ENCODE measurements around the gene SERPINA1.

SERPINA1 gene

DNA sequence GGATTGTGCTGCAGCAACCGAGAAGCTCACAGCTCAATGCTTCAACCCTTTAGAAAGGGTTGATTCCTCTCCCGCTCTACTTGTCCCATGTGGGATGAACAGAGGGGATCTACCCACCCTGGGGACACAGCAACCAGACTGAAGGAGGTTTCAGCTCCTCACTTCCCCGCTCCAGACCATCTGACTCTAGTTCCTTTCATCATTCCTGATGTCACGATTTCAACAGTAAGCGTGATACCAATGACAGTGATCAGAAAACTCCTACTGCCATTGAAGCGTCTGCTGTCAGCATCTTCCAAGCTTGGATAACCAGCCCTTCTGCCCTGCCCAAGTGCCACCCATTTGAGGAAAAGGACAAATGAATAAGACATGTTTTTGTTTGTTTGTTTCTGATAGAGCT lies 14.3 kb downstream of the SERPINA1 start:
- TF ChIP-seq EZH2phosphoT487 (IDR thresholded peaks at IDR 0.05; ENCODE audit: borderline replicate concordance, low read length), result no peak
- TF ChIP-seq, protein P1, sequence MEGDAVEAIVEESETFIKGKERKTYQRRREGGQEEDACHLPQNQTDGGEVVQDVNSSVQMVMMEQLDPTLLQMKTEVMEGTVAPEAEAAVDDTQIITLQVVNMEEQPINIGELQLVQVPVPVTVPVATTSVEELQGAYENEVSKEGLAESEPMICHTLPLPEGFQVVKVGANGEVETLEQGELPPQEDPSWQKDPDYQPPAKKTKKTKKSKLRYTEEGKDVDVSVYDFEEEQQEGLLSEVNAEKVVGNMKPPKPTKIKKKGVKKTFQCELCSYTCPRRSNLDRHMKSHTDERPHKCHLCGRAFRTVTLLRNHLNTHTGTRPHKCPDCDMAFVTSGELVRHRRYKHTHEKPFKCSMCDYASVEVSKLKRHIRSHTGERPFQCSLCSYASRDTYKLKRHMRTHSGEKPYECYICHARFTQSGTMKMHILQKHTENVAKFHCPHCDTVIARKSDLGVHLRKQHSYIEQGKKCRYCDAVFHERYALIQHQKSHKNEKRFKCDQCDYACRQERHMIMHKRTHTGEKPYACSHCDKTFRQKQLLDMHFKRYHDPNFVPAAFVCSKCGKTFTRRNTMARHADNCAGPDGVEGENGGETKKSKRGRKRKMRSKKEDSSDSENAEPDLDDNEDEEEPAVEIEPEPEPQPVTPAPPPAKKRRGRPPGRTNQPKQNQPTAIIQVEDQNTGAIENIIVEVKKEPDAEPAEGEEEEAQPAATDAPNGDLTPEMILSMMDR (IDR thresholded peaks at IDR 0.05; ENCODE audit: low read depth, low read length, poor library complexity, severe bottlenecking), result no peak
- no peaks in the 10 kb centered on the region for H3K36me3 ChIP-seq (ENCODE audit: control insufficient read depth, low read length)
- H3K27ac ChIP-seq (ENCODE audit: low read depth, low read length), result no peak overlapping the region
- no peaks in the 10 kb centered on the region; the same call in 1 of the 2 replicates for H3K27me3 ChIP-seq (ENCODE audit: control insufficient read depth, low read length)
- H4K20me1 ChIP-seq (ENCODE audit: control insufficient read depth, insufficient read depth, low read depth, low read length), result no peaks in the 10 kb centered on the region
- no peak overlapping the region for H3K4me3 ChIP-seq (ENCODE audit: low read length)
- H3K9me2 ChIP-seq (replicated peaks; ENCODE audit: control insufficient read depth, low read length), result no peaks in the 10 kb centered on the region
- H3K4me1 ChIP-seq (ENCODE audit: control insufficient read depth, low read length), result no peaks in the 10 kb centered on the region
- H3F3A ChIP-seq (ENCODE audit: control insufficient read depth, insufficient read depth), result no peaks in the 10 kb centered on the region
- H3K79me2 ChIP-seq (ENCODE audit: control insufficient read depth, low read length), result no peaks in the 10 kb centered on the region
- H3K9me3 ChIP-seq (ENCODE audit: control insufficient read depth, insufficient read depth, low read length), result no peaks in the 10 kb centered on the region
- no peak overlapping the region for H3K4me2 ChIP-seq (ENCODE audit: low read length)

DNA sequence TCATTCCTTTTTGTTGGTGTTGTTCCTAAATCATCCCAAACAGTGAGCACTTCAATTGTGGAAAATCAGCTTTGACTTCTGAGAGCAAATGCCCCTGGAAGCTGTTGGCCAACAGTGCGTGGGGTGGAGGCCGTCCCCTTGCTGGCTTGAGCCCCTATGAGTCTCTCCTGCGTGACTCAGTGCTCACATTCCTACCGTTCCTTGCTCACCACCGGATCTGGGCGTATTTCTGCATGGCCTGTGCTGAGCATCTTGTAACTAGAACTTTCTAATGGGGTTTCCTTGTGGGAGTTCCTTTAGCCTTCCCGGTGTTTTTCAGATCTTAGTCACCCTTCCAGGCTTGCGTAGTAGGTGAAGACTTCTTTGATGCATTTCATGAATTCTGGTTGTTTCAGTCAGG lies 14.7 kb downstream of the SERPINA1 start:
- Histone ChIP-seq H3K27ac (ENCODE audit: low read depth, low read length) (no peak overlapping the region), H3K4me2 (ENCODE audit: low read length) (no peak overlapping the region)

DNA sequence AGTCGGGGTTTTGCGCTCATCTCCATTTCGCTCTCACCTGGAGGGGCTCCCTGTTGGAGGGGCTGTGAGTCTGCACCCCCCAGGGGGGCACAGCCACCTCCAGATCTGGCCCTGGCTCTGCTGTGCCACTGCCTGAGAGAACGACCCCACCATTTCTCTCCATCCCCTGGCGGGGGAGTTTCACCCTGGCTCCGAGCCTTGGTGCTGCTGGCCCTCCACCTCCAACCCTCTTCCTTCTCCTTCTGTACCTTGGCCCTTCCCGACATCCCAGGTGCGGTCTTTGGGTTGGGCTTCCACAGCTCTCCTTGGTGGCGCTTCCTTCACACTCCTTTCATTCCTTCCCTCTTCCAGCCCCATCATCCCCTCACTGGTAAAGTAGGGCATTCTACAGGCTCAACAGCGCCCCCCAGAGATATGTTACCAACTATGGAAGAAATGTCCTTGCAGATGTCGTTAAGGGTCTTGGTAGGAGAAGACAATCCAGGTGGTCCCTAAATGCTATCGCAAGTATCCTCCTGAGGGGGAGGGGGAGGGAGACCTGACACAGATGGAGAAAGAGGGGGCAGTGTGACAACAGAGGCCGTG lies 16.3 kb downstream of the SERPINA1 start:
- H3K9me2 ChIP-seq (replicated peaks; ENCODE audit: control insufficient read depth, low read length), result no peaks in the 10 kb centered on the region
- no peak overlapping the region for H3K27ac ChIP-seq (ENCODE audit: low read depth, low read length)

More for the DNA sequence above, 14.7 kb downstream of the SERPINA1 start:
- no peak overlapping the region for H3K4me3 ChIP-seq (ENCODE audit: low read length)
- no peaks in the 10 kb centered on the region for H3K79me2 ChIP-seq (ENCODE audit: control insufficient read depth, low read length)
- H3K9me2 ChIP-seq (replicated peaks; ENCODE audit: control insufficient read depth, low read length), result no peaks in the 10 kb centered on the region
- no peaks in the 10 kb centered on the region for H3K4me1 ChIP-seq (ENCODE audit: control insufficient read depth, low read length)
- H3K36me3 ChIP-seq (ENCODE audit: control insufficient read depth, low read length), result no peaks in the 10 kb centered on the region
- no peak for TF ChIP-seq EZH2phosphoT487 (IDR thresholded peaks at IDR 0.05; ENCODE audit: borderline replicate concordance, low read length)
- TF ChIP-seq, protein P1 (IDR thresholded peaks at IDR 0.05; ENCODE audit: low read depth, low read length, poor library complexity, severe bottlenecking), result no peak
- no peaks in the 10 kb centered on the region; the same call in 1 of the 2 replicates for H3K27me3 ChIP-seq (ENCODE audit: control insufficient read depth, low read length)
- no peaks in the 10 kb centered on the region for H3K9me3 ChIP-seq (ENCODE audit: control insufficient read depth, insufficient read depth, low read length)
- H4K20me1 ChIP-seq (ENCODE audit: control insufficient read depth, insufficient read depth, low read depth, low read length), result no peaks in the 10 kb centered on the region
- no peaks in the 10 kb centered on the region for H3F3A ChIP-seq (ENCODE audit: control insufficient read depth, insufficient read depth)

More for the DNA sequence above, 16.3 kb downstream of the SERPINA1 start:
- H3F3A ChIP-seq (ENCODE audit: control insufficient read depth, insufficient read depth), result no peaks in the 10 kb centered on the region
- H3K4me2 ChIP-seq (ENCODE audit: low read length), result no peak overlapping the region
- no peak overlapping the region for H3K4me3 ChIP-seq (ENCODE audit: low read length)
- H3K4me1 ChIP-seq (ENCODE audit: control insufficient read depth, low read length), result no peaks in the 10 kb centered on the region
- no peaks in the 10 kb centered on the region for H4K20me1 ChIP-seq (ENCODE audit: control insufficient read depth, insufficient read depth, low read depth, low read length)
- H3K36me3 ChIP-seq (ENCODE audit: control insufficient read depth, low read length), result no peaks in the 10 kb centered on the region
- no peak for TF ChIP-seq EZH2phosphoT487 (IDR thresholded peaks at IDR 0.05; ENCODE audit: borderline replicate concordance, low read length)
- TF ChIP-seq, protein P1 (IDR thresholded peaks at IDR 0.05; ENCODE audit: low read depth, low read length, poor library complexity, severe bottlenecking), result peak; percentile 70
- H3K9me3 ChIP-seq (ENCODE audit: control insufficient read depth, insufficient read depth, low read length), result no peaks in the 10 kb centered on the region
- no peaks in the 10 kb centered on the region for H3K79me2 ChIP-seq (ENCODE audit: control insufficient read depth, low read length)
- H3K27me3 ChIP-seq (ENCODE audit: control insufficient read depth, low read length), result no peaks in the 10 kb centered on the region

Measured in DOHH2 (cell line).